A673 (cell line): ENCODE measurements around the gene TBX20.

ENCODE experiments used
- CTCF ChIP-seq: fragments of 300-800, 200-600 bp; sonication (generic); conservative IDR thresholded peaks from 2 replicates; pipeline ENCODE4 v1.5.1; 2017; ENCODE audit warnings: low read depth, mild to moderate bottlenecking, antibody characterized with exemption, low read length, moderate library complexity, mixed read lengths
- EZH2 ChIP-seq: fragments of 200-600 bp; sonication (generic); IDR thresholded peaks from 2 replicates; pipeline ENCODE4 v1.6.1; 2017; ENCODE audit warnings: borderline replicate concordance, low read depth, mild to moderate bottlenecking, mixed read lengths, antibody characterized with exemption, low read length; ENCODE audit not compliant: poor library complexity, severe bottlenecking

DNA sequence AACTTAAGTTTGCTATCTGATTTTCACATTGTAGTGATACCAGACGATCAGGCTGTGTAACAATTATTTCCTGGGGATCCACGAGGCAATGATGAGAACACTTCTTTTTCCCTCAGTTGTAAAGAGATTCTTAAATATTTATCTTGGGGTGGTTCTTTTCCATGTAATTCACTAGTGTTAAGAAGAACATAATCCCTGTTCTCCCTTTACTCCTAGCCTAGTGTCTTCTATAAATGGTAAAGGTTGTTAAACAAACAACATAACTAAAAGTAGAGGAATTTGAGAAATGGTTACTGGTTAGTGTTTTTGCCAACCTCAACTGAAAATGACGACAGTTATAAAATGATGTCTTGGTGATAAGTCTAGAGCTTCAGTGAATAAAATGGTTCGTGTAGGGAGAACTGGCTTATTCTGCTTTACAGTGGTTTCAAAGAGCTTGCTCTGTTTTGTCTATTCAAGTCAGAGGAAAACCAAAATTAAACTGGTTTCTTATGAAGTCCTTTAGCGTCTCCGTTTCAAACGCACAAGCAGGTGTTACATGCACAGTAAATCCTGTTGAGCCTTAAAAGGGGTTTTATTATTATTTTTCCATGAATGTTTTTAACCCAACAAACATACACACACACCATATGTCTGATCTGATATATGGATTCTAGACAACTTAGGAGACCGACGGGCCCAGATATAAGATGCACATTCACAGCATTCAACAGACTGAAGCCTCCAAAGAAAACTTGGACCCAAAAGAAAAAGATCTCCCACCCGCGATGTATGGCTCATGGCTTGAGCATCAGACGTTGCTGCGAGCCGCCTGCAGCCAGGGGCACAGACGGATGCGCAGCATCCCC lies 1.1 kb downstream of the TBX20 start:
- TF ChIP-seq CTCF (no peak), EZH2 (no peak)
